HepG2 (cell line): ENCODE measurements around the gene OR52W1.

Experiments
- CBX5 ChIP-seq: sonication (generic); formaldehyde crosslinking; IDR thresholded peaks from 2 replicates; pipeline ENCODE4 v1.4.0; 2020; ENCODE audit warnings: missing genetic modification reagents, borderline replicate concordance
- CENPX ChIP-seq: sonication (generic); formaldehyde crosslinking; IDR thresholded peaks from 2 replicates; pipeline ENCODE4 v1.9.0; 2021; ENCODE audit warnings: mild to moderate bottlenecking, missing genetic modification reagents, moderate library complexity
- CREB1 ChIP-seq, 2 experiments: fragments of 450-650 bp in 1 of 2; IDR thresholded peaks; 2 replicates each; pipeline ENCODE4 v1.6.1; 2016 to 2017; ENCODE audit warnings: control low read depth in 1 of 2, mild to moderate bottlenecking in 1 of 2, missing compliant biosample characterization in 1 of 2, missing genetic modification characterization in 1 of 2
- CREB3 ChIP-seq: sonication (generic); formaldehyde crosslinking; IDR thresholded peaks from 2 replicates; pipeline ENCODE4 v1.5.0; 2020; ENCODE audit warnings: missing genetic modification reagents
- PRDM15 ChIP-seq: sonication (generic); formaldehyde crosslinking; IDR thresholded peaks from 2 replicates; pipeline ENCODE4 v1.4.0; 2020; ENCODE audit warnings: missing genetic modification reagents
- RAD51 ChIP-seq: fragments of 450-650 bp; IDR thresholded peaks from 2 replicates; pipeline ENCODE4 v1.6.1; 2016; ENCODE audit warnings: borderline replicate concordance
- RFX1 ChIP-seq: fragments of 450-650 bp; IDR thresholded peaks from 2 replicates; pipeline ENCODE4 v1.6.1; 2017
- RFX5 ChIP-seq: IDR thresholded peaks from 2 replicates; pipeline ENCODE4 v1.6.1; 2011; ENCODE audit warnings: low read depth, low read length, improper control_type of control experiment
- SNAPC2 ChIP-seq: sonication (generic); formaldehyde crosslinking; IDR thresholded peaks from 2 replicates; pipeline ENCODE4 v1.8.1; 2022; ENCODE audit warnings: mild to moderate bottlenecking, missing genetic modification reagents
- SOX5 ChIP-seq: IDR thresholded peaks from 2 replicates; pipeline ENCODE4 v1.6.1; 2016; ENCODE audit warnings: borderline replicate concordance
- TEAD2 ChIP-seq: sonication (generic); formaldehyde crosslinking; IDR thresholded peaks from 2 replicates; pipeline ENCODE4 v1.9.0; 2021; ENCODE audit warnings: missing genetic modification reagents
- ZBTB38 ChIP-seq: sonication (generic); formaldehyde crosslinking; IDR thresholded peaks from 2 replicates; pipeline ENCODE4 v1.5.1; 2020; ENCODE audit warnings: mild to moderate bottlenecking, missing genetic modification reagents
- ZNF383 ChIP-seq: sonication (generic); formaldehyde crosslinking; IDR thresholded peaks from 2 replicates; pipeline ENCODE4 v1.4.0; 2020; ENCODE audit warnings: missing genetic modification reagents, mild to moderate bottlenecking, borderline replicate concordance

- TF ChIP-seq CREB1 (IDR thresholded peaks at IDR 0.05) (no peak), CREB1 (CRISPR knock-in tag; IDR thresholded peaks at IDR 0.05) (no peak), PRDM15 (CRISPR knock-in tag) (no peak), RAD51 (no peak), ZBTB38 (CRISPR knock-in tag) (no peak), ZNF383 (CRISPR knock-in tag) (no peak), CBX5 (CRISPR knock-in tag) (no peak), RFX1 (no peak), TEAD2 (CRISPR knock-in tag) (no peak), CREB3 (CRISPR knock-in tag) (no peak), CENPX (CRISPR knock-in tag) (no peak), RFX5 (no peak), SNAPC2 (CRISPR knock-in tag) (no peak), SOX5 (CRISPR knock-in tag) (no peak)
Measured at GRCh38 chr11:6170226-6170625, 28.8 kb upstream of the OR52W1 start, which contains the start of gene OR52B2.
